Stimulated activated CD8-positive, alpha-beta memory T cell treated with anti-CD3 and anti-CD28 coated beads, Interleukin-12 subunit alpha, Interleukin-12 subunit beta, amount 100 ng/mL, for 24 hours (primary cell): ENCODE measurements around the gene KL.

Source experiments
- DNase-seq: peaks from one replicate; pipeline ENCODE4 v3.0.0-alpha.2; 2020; ENCODE audit errors: extremely low read depth

The KL gene

GRCh38 chr13:33034882-33035520 lies 18.8 kb downstream of the KL start:
- DNase-seq = no peak

- no peak for DNase-seq
Observed at GRCh38 chr13:33037673-33038072, 21.4 kb downstream of the KL start.

DNA sequence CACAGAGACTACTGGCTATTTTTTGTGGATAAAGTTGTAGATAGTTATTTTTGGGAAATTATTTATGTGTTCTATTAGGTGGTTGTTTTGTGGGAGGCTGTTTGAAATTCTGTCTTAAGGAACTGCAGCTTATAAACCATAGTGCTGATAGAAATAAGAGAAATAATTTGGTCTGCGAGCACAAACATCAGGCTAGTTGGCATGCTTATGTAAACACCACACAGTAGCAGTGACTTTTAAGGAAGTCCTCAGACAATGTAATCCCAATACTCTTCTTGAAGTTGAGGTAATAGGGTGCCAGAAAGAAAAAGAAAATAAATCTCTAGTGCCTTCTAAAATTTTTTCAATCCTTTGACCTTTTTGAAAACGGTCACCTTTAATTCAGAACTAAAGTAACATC lies 23.9 kb downstream of the KL start:
- DNase-seq = no peak

DNA sequence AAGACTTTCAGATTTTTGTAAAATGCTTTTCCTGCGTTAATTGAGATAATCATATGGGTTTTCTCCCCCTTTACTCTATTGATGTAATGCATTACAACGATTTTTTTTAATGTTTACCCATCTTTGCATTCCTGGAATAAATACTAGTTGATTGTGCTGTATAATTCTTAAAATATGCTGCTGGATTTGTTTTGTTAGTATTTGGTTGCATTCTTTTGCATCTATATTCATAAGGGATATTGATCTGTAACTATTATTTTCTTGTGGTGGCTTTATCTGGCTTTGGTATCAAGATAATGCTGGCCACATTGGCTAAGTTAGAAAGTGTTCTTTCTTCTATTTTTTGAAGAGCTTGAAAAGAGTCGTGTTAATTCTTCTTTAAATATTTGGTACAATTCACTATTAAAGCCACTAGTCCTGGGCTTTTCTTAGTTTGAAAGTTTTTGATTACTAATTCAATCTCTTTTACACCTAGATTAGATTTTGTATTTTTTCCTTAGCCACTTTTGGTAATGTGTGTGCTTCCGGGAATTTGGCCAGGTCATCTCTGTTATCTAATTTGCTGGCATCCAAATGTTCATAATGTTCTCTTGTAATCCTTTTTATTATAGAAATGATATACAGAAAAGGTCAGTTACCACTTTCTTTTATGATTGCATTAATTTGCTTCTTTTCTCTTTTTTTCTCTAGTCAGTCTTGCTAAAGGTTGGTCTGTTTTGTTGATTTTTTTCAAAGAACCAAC lies 29.8 kb downstream of the KL start:
- DNase-seq = no peak

DNA sequence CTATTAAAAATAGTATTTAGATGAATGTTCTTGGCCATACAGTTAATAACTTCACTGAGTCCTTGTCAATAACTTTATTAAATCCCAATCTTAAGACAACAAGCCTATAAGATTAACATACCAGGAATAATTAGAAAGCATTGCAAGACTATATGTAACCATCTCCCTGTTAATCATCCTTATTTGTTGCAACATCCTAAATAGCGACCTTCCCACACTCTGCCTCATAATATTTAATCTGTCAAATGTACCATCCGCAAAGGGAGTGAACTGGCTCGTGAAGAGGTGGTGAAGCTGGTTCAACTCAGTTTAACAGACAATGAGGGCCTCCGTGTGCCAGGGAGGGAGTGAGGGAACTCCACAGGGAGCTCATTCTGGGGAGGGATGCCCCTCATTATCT lies 33.9 kb downstream of the KL start:
- no peak for DNase-seq

- DNase-seq = no peak
Observed at GRCh38 chr13:33051632-33052031, 35.4 kb downstream of the KL start.

DNA sequence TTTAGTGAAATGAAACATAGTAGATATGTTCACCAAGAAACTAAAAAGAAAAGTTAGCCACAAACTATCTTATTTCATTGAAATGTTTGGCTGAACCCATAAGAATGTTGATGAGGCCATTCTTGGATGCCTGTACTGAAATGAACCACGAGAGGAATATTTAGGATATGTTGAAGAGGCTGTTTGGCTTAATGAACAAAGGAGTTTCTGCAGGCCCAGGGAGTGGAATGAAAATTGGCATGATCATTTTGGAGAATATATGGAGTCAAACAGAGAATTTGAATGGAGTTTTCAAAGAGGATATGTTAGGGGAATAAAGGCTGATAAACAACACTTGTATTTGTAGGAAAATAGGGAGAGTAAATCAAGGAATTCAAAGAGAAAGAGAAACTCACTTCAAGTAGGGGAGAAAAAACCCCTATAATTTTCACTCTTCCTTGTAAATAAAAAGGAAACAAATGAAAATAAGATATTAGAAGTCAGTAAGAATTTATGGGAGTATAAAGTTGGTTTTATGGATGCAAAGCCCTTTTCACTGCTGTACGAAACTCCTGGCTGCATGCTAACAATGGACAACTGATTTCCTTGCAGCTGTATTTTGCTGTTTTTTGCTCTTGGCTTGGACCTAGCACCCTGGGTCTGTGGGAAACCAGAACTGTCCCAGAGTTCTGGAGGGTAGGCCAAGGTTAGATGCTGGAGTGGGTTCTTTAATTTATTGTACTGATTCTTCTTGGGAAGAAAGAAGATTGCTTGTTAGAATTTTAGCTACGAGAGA lies 36.5 kb downstream of the KL start:
- DNase-seq = no peak

DNA sequence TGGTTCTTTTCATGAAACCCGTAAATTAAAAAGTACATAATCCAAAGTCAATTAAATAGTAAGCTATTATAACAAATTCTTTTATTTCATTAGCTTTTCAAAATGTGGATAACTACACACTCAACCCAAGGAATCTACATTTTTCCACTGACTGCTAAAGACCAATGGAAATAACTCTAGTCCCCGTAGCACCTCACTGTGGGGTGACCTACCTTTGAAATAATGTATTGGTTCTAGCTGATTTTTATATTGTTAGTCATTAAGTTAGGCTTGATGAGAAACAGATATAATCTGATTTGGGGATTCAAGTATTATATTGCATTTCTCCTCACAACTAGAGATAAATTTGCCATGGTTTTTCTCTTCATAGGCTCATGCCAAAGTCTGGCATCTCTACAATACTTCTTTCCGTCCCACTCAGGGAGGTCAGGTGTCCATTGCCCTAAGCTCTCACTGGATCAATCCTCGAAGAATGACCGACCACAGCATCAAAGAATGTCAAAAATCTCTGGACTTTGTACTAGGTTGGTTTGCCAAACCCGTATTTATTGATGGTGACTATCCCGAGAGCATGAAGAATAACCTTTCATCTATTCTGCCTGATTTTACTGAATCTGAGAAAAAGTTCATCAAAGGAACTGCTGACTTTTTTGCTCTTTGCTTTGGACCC lies 37.3 kb downstream of the KL start:
- no peak for DNase-seq

DNA sequence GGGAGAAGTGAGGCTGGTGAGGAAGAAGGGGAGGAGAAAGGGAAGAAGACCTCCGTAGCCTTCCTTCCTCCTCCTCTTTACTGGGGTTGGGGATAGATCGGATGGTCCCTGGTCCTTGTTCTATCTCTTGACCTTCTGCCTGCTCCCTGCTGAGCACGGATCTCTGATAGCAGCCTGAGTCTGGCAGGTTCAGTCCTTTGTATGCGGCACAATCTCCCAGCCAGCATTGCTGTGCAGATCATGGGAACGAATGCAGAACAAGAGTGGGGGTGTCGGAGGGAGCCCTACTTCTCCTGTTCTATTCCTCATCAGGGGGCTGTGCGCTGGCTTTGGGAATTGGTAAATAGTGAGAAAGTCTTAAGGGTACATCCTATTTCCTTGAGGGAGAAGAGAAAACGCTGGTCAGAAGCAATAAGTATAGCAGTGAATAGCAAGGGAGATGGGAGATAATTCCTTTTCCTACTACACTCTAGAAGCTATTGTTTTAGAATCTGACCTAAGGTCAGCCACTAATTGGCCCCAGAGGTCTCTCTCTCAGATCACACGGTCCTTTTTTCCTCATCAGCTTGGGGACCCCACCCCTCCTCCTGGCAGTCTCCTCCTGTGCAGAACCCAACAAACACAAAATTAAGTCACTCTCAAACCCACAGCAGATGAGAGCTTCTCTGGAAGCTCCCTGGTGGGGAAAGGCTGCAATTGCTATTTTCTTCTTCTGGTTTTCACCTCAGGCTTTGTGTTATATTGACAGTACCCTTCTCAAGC lies 41.0 kb downstream of the KL start:
- no peak for DNase-seq

DNA sequence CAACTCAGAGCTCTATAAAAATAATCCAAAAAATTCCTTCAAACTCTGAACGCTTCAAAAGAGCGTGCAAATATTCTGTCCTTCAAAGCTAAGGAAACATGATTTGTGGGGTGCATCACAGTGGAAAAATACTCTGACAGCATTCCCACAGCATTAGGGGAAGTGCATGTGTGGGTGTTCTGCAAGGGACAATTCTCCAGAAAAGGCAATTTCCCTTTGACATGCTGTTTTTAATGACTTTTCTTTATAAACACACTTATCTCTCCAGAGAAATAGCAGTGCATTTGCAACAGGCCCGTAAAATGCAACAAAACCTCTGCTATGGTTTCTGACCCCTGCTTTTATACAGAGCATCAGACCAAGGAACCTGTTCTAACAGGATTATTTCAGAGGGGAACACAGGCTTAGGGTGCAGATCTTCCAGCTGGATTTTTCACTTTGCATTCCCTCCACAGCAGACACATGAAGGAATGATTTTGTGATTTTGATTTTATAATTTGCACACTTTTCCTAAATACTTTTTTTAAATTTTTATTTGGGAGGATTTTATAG lies 42.6 kb downstream of the KL start:
- no peak for DNase-seq

DNA sequence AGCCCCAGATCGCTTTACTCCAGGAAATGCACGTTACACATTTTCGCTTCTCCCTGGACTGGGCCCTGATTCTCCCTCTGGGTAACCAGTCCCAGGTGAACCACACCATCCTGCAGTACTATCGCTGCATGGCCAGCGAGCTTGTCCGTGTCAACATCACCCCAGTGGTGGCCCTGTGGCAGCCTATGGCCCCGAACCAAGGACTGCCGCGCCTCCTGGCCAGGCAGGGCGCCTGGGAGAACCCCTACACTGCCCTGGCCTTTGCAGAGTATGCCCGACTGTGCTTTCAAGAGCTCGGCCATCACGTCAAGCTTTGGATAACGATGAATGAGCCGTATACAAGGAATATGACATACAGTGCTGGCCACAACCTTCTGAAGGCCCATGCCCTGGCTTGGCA lies 44.6 kb downstream of the KL start:
- no peak for DNase-seq

- DNase-seq = no peak
Observed at GRCh38 chr13:33066329-33066728, 50.1 kb downstream of the KL start.

DNA sequence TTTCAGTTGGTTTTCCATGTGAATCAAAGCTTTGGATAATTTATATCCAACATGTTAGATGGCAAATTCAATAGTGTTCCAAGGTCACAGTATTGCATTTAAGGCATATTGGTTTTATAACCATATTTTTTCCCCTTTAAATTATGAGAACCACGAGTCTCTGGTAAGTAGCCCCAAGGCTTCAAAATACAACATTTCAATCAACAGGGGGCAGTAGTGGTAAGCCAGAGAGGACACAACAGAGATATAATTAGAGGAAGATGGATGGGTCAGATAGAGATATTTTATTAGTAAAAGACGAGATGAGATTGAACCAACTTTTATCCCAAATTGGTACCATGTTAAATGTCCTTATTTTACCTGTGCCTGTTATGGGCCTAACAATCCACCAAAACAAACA lies 53.1 kb downstream of the KL start:
- no peak for DNase-seq

GRCh38 chr13:33070713-33071112 lies 54.5 kb downstream of the KL start:
- no peak for DNase-seq

- DNase-seq = no peak
Observed at GRCh38 chr13:33072282-33072681, 56.1 kb downstream of the KL start.

- no peak for DNase-seq
Observed at GRCh38 chr13:33072759-33073158, 56.5 kb downstream of the KL start.

DNA sequence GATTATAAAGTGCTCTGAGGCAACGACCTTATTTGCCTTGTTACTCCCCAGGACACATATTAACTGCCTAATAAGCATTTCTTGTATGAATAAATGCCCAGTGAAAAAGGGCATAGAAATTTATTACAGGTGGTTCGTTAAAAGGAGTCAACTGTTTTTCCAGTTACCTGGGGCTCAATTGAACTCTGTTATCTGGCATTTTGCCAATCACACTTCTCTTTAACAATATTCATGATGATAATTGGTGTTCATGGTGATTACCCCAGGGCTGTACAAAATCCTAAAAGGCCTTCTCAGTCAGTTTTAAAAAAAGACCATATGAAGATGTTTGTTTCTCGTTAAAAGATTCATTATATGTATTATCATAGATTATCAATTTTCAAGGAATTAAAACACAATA lies 57.1 kb downstream of the KL start:
- no peak for DNase-seq

DNA sequence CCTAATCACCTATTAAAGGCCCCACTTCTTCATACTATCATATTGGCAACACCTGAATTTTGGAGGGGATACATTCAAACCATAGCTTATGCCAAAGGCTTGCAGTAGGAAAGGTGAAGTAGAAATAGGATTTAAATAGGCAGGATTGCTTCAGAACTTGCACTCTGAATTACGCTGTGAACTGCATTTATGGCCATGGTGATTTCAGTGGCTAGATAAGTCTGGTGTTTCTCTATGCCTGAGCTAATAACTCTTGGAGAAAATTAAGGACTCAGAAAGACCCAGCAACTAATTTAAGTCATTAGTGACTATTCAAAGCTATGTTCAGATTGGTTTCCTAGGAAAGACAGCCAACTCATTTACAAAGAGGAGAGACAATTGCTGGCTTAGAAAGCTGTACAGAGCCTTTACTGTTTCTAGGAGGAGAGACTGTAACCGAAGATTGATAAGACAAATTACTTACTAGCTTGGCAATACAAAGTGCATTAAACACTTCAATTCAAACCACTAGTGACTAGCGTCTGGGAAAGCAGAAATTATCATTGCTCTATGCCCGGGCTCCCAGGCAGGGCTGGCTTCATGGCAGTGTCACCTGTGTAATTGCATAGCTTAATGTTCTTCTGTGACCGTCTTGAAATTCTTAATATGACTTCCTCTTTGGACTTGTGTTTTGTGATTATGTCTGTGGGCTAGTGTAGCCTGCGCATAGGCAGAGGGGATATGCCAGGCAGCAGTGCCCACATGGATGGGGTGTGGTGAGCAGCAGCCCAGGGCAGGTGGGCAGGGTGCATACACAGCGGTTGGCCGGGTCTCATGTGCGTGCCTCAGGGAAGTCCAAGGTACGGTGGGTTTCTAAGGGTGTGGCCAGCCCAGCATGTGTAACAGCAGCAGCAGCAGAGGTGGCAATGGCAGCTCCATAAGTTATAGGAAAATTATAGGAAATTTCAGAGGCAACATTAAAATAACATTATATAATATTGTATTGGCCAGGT lies 60.1 kb downstream of the KL start:
- DNase-seq = no peak

GRCh38 chr13:33078263-33078662 lies 62.0 kb downstream of the KL start:
- DNase-seq = no peak

GRCh38 chr13:33079960-33080359 lies 63.7 kb downstream of the KL start:
- no peak for DNase-seq
